ENCODE results near the gene BRSK2.

DNA sequence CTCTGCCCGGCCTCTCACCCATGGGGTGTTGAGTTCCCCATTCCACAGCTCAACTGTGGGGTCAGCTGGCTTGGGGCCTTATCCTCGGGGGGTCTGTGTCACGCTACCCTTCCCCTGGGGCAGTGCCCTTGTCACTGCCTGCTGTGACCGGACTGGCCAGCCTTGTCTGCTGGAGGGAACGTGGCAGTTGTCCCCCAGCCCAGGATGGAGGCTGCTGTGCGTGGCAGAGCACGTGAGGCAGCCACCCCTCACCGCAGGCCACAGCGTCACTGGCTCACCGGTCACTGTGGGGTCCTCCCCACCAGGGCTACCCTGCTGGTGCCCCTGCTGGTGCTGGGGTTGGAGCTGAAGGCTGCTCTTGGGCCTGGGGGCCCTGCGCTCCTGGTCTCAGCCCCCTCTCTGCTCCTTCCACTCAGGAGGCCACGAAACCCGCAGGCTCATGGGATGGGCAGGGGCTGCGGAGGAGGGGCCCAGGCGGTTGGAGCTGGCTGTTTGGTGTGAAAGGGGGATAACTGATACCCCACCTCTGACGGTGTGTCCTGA, 13.4 kb downstream of the BRSK2 start:
- TF ChIP-seq CTCF (IDR thresholded peaks at IDR 0.05), result no peak
- no peak for TF ChIP-seq POLR2AphosphoS5 (IDR thresholded peaks at IDR 0.05; ENCODE audit: low read depth, low read length)
- no peak for TF ChIP-seq RAD21 (IDR thresholded peaks at IDR 0.05; ENCODE audit: low read length)
- no peak for TF ChIP-seq EP300 (IDR thresholded peaks at IDR 0.05; ENCODE audit: borderline replicate concordance in 1 of 2, low read depth in 1 of 2, low read length in 1 of 2)
- no peak for TF ChIP-seq RFX5 (IDR thresholded peaks at IDR 0.05; ENCODE audit: low read length)
- TF ChIP-seq SMC3 (IDR thresholded peaks at IDR 0.05; ENCODE audit: low read depth, low read length), result no peak
- no peak for TF ChIP-seq MAX (IDR thresholded peaks at IDR 0.05; ENCODE audit: low read depth)
- no peak for TF ChIP-seq GABPA (IDR thresholded peaks at IDR 0.05; ENCODE audit: low read depth)
